Measurements from ENCODE around the gene EDIL3.
"Not testable (repeated sequence)": the region's sequence is repeated elsewhere in the genome, so short reads cannot be mapped to it uniquely, and the experiment has no call there.

EDIL3 gene

GRCh38 chr5:84085387-84086041, 299.2 kb downstream of the EDIL3 start:
- in situ Hi-C loops (cut with MboI; ENCODE audit: low sequenced_read_pairs): no loop called here

DNA sequence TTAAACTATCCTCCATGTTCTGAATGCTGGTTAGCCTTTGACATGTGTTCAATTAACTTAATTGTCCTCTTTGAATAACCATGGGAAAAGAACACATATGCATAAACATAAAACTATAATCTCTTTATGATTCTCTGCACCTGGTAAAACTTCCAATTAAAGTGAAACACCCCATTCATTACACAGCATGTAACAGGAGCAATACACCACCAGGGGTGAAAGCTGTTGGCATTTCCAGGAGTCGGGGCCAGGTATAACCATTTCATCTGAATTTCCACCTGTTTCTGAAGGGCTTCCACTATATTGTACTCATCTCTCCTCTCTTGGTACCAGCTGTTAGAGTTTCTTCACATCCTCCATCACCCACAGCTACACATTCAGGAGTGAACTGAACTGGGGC, 303.8 kb downstream of the EDIL3 start:
- in situ Hi-C loops (cut with MboI; ENCODE audit: low sequenced_read_pairs): no loop called here

DNA sequence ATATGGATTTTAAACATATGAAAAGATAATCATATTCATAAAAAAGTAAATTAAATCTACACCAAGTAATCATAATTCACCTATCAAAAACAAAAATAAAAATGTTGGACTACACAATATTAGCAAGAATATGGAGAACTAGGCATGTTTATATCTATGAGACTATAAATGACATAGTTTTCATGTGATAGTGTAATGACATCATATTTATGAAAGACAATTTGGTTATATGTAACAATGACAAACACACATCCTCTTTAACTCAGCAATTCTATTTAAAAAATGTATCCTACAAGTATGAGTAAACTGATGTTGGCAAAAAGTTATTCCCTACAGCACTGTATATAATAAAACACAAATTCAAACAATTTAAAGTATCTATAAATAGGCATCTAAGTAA, 312.3 kb downstream of the EDIL3 start:
- in situ Hi-C loops (cut with MboI; ENCODE audit: low sequenced_read_pairs): no loop called here

- in situ Hi-C loops (cut with MboI; ENCODE audit: low sequenced_read_pairs): no loop called here
These were observed 315.0 kb downstream of the EDIL3 start for GRCh38 chr5:84069608-84070179.

DNA sequence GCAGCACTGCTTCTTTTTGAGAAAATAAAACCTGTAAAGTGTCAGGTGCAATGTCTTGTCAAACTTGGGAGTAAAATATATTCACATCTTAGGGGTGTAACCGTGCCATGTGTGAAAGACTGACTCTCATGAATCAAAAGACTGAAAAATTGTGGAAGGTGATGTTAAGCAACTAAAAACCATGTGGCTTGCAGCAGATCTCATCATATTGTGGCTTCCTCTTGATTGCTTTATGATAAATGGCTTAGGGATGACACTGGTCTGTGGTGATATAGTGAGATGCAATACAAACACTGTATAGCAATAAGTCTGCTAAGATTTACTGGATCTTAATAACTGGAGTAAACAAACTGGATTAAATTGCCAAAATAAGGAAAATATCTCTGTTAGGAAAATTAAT, 321.6 kb downstream of the EDIL3 start:
- in situ Hi-C loops (cut with MboI; ENCODE audit: low sequenced_read_pairs): no loop called here

DNA sequence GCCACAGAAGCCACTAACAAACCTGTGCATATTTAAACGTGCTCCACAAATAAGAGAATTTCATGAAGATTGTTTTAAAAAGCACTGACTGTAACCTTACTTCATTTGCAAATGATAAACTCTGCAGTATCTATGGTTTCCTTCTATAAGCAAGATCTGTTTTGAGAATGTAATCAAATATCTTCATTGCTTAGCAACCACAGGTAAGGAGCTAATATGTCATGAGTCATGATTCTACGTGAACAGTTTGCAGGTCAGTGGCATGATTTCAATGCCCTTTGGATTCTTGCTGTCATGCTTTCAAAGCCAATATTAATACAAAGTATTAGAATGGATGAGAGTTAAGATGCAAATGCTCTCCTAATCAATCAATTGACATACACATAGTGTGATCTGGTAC, 325.0 kb downstream of the EDIL3 start:
- in situ Hi-C loops (cut with MboI; ENCODE audit: low sequenced_read_pairs): no loop called here

- in situ Hi-C loops (cut with MboI; ENCODE audit: low sequenced_read_pairs): no loop called here
These were observed 326.1 kb downstream of the EDIL3 start for GRCh38 chr5:84058561-84058960.

- in situ Hi-C loops (cut with MboI; ENCODE audit: low sequenced_read_pairs): no loop called here
These were observed 327.5 kb downstream of the EDIL3 start for GRCh38 chr5:84057211-84057610.

DNA sequence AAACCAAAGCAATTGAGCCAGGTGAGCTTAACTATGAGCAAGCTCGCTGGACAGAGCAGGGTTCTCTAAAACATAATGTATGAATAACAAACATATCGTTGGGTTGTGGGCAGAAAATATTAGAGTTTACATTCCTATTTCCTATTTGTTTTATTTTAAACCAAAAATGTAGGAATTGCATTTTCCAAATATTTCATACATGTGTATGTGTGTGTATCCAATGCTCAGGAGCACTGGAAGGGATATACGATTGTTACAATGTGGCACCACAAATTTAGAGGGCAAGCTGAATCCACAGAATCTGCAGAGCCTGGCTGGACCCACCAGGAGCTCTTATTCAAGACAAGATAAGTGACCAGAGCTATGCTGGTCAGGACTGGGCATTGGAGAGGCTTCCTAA, 338.7 kb downstream of the EDIL3 start:
- in situ Hi-C loops (cut with MboI; ENCODE audit: low sequenced_read_pairs): no loop called here

GRCh38 chr5:84036842-84037241, 347.8 kb downstream of the EDIL3 start:
- in situ Hi-C loops (cut with MboI; ENCODE audit: low sequenced_read_pairs): no loop called here

- in situ Hi-C loops (cut with MboI; ENCODE audit: low sequenced_read_pairs): no loop called here
These were observed 352.4 kb downstream of the EDIL3 start for GRCh38 chr5:84032324-84032723.

DNA sequence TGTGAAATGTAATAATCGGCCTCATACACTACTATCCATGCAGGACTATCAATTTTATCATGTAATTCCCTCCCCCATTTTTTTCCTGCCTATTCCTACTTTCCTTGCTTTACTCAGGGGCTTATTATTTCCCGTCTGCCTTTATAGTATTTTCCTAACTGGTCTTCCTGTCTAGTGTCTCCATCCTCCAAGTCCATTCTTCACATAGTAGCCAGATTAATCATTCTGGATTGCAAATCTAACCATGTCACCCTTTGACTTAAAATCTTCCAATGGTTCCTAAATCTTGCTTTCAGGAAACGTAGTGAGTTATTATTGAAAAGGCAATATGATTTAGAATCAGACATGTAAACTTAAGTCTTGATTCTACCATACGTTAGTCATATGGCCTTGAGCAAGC, 356.6 kb downstream of the EDIL3 start:
- in situ Hi-C loops (cut with MboI; ENCODE audit: low sequenced_read_pairs): no loop called here

DNA sequence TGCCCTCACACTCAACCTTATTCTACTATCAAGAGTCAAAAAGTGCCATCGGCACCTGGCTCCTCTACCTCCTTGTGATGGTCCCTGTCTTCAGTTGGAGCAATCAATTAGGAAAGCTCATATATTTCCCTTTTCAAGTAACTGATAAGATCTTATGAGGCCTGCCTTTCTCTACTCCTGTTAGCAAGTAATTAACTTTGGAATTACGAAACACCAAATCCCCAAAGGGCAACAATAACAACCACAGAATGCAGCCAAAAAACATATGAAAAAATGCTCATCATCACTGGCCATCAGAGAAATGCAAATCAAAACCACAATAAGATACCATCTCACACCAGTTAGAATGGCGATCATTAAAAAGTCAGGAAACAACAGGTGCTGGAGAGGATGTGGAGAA, 366.2 kb downstream of the EDIL3 start:
- in situ Hi-C loops (cut with MboI; ENCODE audit: low sequenced_read_pairs): not testable (repeated sequence)

- in situ Hi-C loops (cut with MboI; ENCODE audit: low sequenced_read_pairs): no loop called here
These were observed 367.0 kb downstream of the EDIL3 start for GRCh38 chr5:84017523-84018172.

DNA sequence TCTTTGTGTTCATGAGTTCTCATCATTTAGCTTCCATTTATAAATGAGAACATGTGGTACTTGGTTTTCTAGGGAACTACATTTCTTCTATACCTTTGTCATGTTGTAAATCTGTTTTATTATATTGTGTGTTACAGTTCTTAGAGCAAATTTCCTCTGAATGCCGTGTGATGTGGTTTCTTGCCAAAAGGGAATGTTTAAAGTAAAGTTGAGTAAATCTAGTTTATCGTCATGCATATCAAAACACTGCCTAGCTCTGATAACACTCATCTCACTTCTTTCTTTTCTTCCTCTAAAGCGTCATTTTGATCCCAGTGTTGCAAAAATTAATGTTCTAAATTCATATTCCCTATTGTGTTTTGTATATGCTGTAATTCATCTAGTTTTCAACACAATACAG, 368.6 kb downstream of the EDIL3 start:
- in situ Hi-C loops (cut with MboI; ENCODE audit: low sequenced_read_pairs): no loop called here

DNA sequence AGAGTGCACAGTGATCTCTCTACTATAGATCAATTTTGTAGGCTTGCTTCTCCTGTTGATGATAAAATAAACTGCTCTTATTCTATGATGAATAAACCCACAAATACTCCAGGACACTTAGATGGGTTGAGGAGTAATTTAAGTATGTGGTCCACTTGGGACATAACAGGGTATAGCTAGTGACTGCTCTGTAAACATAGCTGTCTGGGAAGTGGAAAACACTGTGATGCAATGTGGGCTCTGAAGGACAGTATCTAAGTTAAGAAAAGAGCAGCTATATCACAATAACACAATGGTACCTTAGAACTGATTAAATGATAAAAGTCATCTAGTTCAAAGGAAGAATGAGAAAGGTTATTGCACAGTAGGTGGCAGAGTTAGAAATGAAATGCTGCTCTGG, 369.7 kb downstream of the EDIL3 start:
- in situ Hi-C loops (cut with MboI; ENCODE audit: low sequenced_read_pairs): no loop called here

GRCh38 chr5:83993803-83994202, 390.9 kb downstream of the EDIL3 start:
- in situ Hi-C loops (cut with MboI; ENCODE audit: low sequenced_read_pairs): no loop called here

DNA sequence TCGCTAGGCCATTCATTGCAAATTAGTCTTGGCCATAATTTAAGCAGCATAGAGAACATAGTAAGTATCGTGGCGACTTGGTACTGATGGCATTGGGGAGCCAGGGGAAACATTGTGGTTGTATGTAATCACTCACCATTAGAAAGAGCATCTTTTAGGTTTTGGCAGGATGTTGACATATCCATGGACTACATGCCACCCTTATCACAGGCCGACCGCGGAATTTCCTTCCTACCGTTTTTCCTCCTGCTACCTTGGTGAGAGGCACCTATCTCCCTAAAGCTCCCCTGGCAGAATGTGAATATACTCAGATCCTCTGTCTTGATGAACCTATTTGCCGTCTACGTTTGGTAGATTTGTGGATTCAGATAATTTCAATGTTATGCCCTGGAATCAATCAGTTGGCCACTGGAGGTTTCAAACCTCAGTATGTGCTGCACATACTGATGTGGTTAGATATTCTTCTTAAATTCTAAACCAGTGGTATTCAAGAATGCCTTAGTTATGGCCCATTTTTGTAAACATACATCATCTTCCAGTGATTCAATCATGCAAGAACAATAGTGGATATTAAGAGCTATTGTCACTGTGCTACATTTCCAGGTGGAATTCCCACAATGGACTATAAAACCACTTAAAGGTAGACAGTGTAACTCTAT, 393.0 kb downstream of the EDIL3 start:
- in situ Hi-C loops (cut with MboI; ENCODE audit: low sequenced_read_pairs): no loop called here

- in situ Hi-C loops (cut with MboI; ENCODE audit: low sequenced_read_pairs): no loop called here
These were observed 396.4 kb downstream of the EDIL3 start for GRCh38 chr5:83988293-83988685.

- in situ Hi-C loops (cut with MboI; ENCODE audit: low sequenced_read_pairs): no loop called here
These were observed 397.0 kb downstream of the EDIL3 start for GRCh38 chr5:83987513-83988292.

- in situ Hi-C loops (cut with MboI; ENCODE audit: low sequenced_read_pairs): no loop called here
These were observed 400.8 kb downstream of the EDIL3 start for GRCh38 chr5:83983852-83984251.
